Stimulated activated CD4-positive, alpha-beta T cell treated with anti-CD3 and anti-CD28 coated beads, TNF-alpha, amount 100 ng/mL, for 4 hours (primary cell): ENCODE data around the gene NRROS.
"Not testable (repeated sequence)": the region's sequence is repeated elsewhere in the genome, so short reads cannot be mapped to it uniquely, and the experiment has no call there.

Experiments used
- DNase-seq, 3 experiments: peaks; one replicate each; pipeline ENCODE4 v3.0.0-alpha.2; 2020; ENCODE audit warnings: low read depth in 3 of 3

The NRROS gene

GRCh38 chr3:196624907-196625306, 14.6 kb upstream of the NRROS start:
- no peak for DNase-seq

- no peak for DNase-seq
Observed at GRCh38 chr3:196625331-196625730, 14.2 kb upstream of the NRROS start.

GRCh38 chr3:196627918-196628231, 11.6 kb upstream of the NRROS start:
- DNase-seq = no peak

GRCh38 chr3:196629228-196629627, 10.3 kb upstream of the NRROS start:
- no peak for DNase-seq

GRCh38 chr3:196631682-196632045, 7.8 kb upstream of the NRROS start:
- DNase-seq = no peak

GRCh38 chr3:196632046-196632751, 7.3 kb upstream of the NRROS start:
- DNase-seq = peak; percentile 62 to 67 (median 66)

GRCh38 chr3:196633555-196634151, 5.8 kb upstream of the NRROS start:
- no peak for DNase-seq

GRCh38 chr3:196634224-196634623, 5.3 kb upstream of the NRROS start:
- DNase-seq = no peak

- DNase-seq = no peak
Observed at GRCh38 chr3:196634829-196635228, 4.7 kb upstream of the NRROS start.

GRCh38 chr3:196636369-196637349, 2.8 kb upstream of the NRROS start:
- DNase-seq = no peak

- not testable (repeated sequence) for DNase-seq
Observed at GRCh38 chr3:196637941-196638340, 1.6 kb upstream of the NRROS start.

- no peak for DNase-seq
Observed at GRCh38 chr3:196638861-196639482, 522 bp upstream of the NRROS start.

GRCh38 chr3:196640297-196641018, 964 bp downstream of the NRROS start:
- DNase-seq = peak in 1 of 3 experiments; percentile 24

GRCh38 chr3:196641333-196642054, 2.0 kb downstream of the NRROS start:
- no peak for DNase-seq

- DNase-seq = no peak
Observed at GRCh38 chr3:196642434-196642833, 2.9 kb downstream of the NRROS start.

GRCh38 chr3:196643201-196643749, 3.8 kb downstream of the NRROS start:
- no peak for DNase-seq

GRCh38 chr3:196643761-196644160, 4.3 kb downstream of the NRROS start:
- DNase-seq = no peak

GRCh38 chr3:196645096-196645495, 5.6 kb downstream of the NRROS start:
- no peak for DNase-seq

- DNase-seq = no peak
Observed at GRCh38 chr3:196645897-196646665, 6.6 kb downstream of the NRROS start.
